ENCODE measurements around the gene DTNBP1. TPM values are rescaled to one million over a fixed set of nuclear protein-coding genes. Genes with fewer than 3 reads are reported as not detected.
A peak's percentile ranks its signal among the peaks of the same experiment; 100 is the strongest.

DTNBP1 gene
- total and polyA plus RNA-seq, 12 donors: 4.2 to 17.1 (median 9.0) TPM

DNA sequence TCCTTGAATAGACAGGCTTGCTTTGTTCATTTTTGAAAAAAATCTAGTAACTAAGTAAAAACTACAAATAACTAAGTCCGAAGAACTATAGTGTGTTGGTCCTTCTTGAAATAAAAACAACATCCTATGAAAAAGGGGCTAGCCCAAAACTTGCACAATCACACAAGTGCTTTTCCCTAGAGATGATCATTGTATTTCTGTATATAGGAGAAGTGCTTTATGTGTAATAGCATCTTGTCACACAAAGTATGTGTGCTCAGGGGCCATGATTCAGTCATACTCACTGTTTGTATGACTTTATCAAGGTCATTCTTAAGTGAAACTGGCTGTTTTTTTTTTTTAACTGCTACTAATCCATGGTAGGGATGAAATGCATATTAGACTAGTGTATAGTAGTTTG lies 179.8 kb downstream of the DTNBP1 start:
- 94 to 100% (median 97%) methylated on average over 1 of the region's 1 CpG for WGBS, 4 donors
- peaks cover 0 to 23% of the 10 kb centered on the region in 2 donors for H3K4me1 ChIP-seq (replicated peaks in 1 of 2)
- no peak for DNase-seq
- H3K36me3 ChIP-seq (replicated peaks in 1 of 2): peaks cover 0 to 8% of the 10 kb centered on the region in 2 donors
- no peak for TF ChIP-seq POLR2A (IDR thresholded peaks at IDR 0.05)
- TF ChIP-seq, protein P1, sequence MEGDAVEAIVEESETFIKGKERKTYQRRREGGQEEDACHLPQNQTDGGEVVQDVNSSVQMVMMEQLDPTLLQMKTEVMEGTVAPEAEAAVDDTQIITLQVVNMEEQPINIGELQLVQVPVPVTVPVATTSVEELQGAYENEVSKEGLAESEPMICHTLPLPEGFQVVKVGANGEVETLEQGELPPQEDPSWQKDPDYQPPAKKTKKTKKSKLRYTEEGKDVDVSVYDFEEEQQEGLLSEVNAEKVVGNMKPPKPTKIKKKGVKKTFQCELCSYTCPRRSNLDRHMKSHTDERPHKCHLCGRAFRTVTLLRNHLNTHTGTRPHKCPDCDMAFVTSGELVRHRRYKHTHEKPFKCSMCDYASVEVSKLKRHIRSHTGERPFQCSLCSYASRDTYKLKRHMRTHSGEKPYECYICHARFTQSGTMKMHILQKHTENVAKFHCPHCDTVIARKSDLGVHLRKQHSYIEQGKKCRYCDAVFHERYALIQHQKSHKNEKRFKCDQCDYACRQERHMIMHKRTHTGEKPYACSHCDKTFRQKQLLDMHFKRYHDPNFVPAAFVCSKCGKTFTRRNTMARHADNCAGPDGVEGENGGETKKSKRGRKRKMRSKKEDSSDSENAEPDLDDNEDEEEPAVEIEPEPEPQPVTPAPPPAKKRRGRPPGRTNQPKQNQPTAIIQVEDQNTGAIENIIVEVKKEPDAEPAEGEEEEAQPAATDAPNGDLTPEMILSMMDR (IDR thresholded peaks at IDR 0.05): no peak
- H3K9me3 ChIP-seq (replicated peaks in 1 of 3): no peaks in the 10 kb centered on the region
- no peak overlapping the region for H3K4me3 ChIP-seq
- no peaks in the 10 kb centered on the region for H3K27me3 ChIP-seq
- H3K27ac ChIP-seq: no peak overlapping the region
- intact Hi-C loops (cut with DNase I): loop anchor here in 1 of 2 donors (10.0 kb wide), 1 partner anchor 228 kb away; no protein-coding TSS in a partner anchor

DNA sequence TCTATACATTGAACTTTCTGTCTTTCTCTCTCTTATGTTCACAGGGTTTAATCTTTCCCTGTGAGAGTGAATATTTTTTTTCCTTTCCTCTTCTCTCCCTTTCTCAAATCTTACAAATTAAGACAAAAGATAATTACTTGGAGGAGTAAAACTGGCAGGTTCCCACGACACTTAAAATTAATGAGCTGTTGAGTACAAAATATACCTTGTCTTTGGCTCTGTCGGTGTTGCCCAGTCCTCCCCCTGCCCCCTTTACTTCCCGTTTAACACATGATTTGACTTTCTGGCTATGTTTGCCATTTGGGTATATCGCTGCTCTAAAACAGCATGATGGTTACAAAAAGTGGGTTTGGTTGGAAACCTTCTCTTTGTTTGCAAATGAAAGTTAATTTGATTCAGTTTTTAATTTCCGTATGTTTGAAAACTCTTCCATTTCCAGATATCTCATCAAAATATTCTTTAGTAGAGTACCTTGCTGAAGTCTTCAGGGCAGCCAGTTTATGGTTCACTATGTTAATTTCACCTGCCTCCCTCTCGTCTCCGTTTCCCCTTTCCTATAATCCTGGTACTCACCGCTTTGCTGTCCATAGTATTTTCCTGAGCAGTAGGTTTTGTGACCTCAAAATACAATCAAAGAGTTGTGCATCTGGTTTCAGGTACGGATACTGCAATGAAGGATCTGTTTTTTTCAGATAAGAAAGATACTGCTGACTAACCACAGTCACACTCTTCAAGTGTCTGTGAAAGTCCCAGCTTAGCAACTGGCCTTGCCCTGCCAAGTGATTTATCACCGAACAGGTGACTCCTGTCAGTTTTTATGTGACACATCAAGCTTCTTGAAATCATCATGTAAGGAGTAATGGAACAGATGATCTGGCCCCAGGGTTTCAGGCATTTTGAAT lies 181.2 kb downstream of the DTNBP1 start:
- H3K27ac ChIP-seq: no peak overlapping the region
- no peak overlapping the region for H3K4me3 ChIP-seq
- no peak for DNase-seq
- intact Hi-C loops (cut with DNase I): loop anchor here in 1 of 2 donors (10.0 kb wide), 1 partner anchor 227 kb away; no protein-coding TSS in a partner anchor
- no peaks in the 10 kb centered on the region for H3K27me3 ChIP-seq
- TF ChIP-seq POLR2A (IDR thresholded peaks at IDR 0.05): no peak
- TF ChIP-seq, protein P1 (IDR thresholded peaks at IDR 0.05): no peak
- no peaks in the 10 kb centered on the region for H3K36me3 ChIP-seq (replicated peaks in 1 of 2)
- 72 to 83% (median 78%) methylated on average over 10 of the region's 10 CpGs for WGBS, 4 donors
- no peaks in the 10 kb centered on the region for H3K9me3 ChIP-seq (replicated peaks in 1 of 3)
- H3K4me1 ChIP-seq (replicated peaks in 1 of 2): peaks cover 0 to 35% of the 10 kb centered on the region in 2 donors

DNA sequence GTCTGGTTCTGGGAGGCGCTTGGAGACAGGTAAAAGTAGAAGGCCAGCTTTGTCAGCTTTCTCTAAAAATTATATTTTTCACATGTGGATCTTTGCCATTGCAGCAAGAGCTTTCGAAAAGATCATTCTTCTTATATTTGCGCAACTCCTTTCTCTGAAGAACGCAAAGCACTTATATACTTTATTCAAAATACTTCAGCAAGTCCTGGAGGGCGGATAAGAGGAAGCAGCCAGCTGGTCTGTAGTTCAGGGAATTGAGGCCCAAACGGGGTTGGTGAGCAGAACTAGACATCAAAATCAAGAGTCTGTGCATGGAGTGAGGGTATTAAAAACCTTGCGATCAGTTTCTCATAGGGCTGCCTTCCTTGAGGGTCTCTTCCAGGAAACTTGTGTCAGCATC lies 182.3 kb downstream of the DTNBP1 start:
- Histone ChIP-seq H3K4me3 (no peak overlapping the region), H3K27ac (no peak overlapping the region), H3K9me3 (replicated peaks in 1 of 3) (no peaks in the 10 kb centered on the region), H3K27me3 (no peaks in the 10 kb centered on the region), H3K4me1 (replicated peaks in 1 of 2) (peaks cover 0 to 37% of the 10 kb centered on the region in 2 donors), H3K36me3 (replicated peaks in 1 of 2) (no peaks in the 10 kb centered on the region)
- intact Hi-C loops (cut with DNase I): loop anchor here in 1 of 2 donors (10.0 kb wide), 1 partner anchor 226 kb away; no protein-coding TSS in a partner anchor
- TF ChIP-seq POLR2A (IDR thresholded peaks at IDR 0.05): no peak
- TF ChIP-seq, protein P1 (IDR thresholded peaks at IDR 0.05): no peak
- DNase-seq: no peak
- WGBS, 4 donors: 79 to 88% (median 83%) methylated on average over 7 of the region's 7 CpGs

DNA sequence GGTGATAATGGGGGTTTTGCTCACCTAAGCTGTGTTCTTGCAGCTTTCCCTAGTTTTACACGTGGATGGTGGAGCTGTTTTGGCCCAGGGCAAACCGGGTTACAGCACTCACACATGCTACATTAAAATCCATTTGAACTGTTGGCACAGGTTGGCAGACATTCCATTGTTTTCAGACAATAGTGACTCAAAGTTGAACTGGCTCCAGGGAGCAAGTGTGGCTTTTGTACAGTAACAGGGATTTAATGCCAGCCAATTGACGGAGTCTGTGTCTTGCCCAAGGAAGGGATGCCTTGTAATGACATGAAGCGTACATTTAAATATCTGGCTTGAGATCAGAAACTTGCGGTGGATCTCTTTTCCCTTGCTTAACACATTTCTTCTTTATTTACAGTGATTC lies 183.1 kb downstream of the DTNBP1 start:
- DNase-seq: peak in 6 of 7 donors; percentile 59 to 82 (median 68)
- Histone ChIP-seq H3K27me3 (no peaks in the 10 kb centered on the region), H3K9me3 (replicated peaks in 1 of 3) (no peaks in the 10 kb centered on the region), H3K27ac (no peak overlapping the region), H3K36me3 (replicated peaks in 1 of 2) (no peaks in the 10 kb centered on the region), H3K4me1 (replicated peaks in 1 of 2) (peaks cover 0 to 30% of the 10 kb centered on the region in 2 donors), H3K4me3 (no peak overlapping the region)
- TF ChIP-seq, protein P1 (IDR thresholded peaks at IDR 0.05): no peak
- no peak for TF ChIP-seq POLR2A (IDR thresholded peaks at IDR 0.05)
- WGBS, 4 donors: 43 to 61% (median 55%) methylated on average over 4 to 5 of the region's 5 CpGs
- intact Hi-C loops (cut with DNase I): loop anchor here in 1 of 2 donors (10.0 kb wide), 1 partner anchor 225 kb away; no protein-coding TSS in a partner anchor

All from adrenal gland (tissue), 12 donors.